Loucy (cell line): ENCODE measurements around the gene TRIML2.

Source experiments
- EZH2phosphoT487 ChIP-seq: fragments of 200-600 bp; IDR thresholded peaks from 2 replicates; pipeline ENCODE4 v1.6.1; 2018; ENCODE audit warnings: antibody characterized with exemption, mild to moderate bottlenecking, moderate library complexity, borderline replicate concordance
- TF ChIP-seq, protein P1 (sequence below): fragments of 200-600 bp; sonication (generic); conservative IDR thresholded peaks from 2 replicates; pipeline ENCODE4 v1.5.1; 2014; ENCODE audit warnings: mild to moderate bottlenecking, antibody characterized with exemption, low read length

DNA sequence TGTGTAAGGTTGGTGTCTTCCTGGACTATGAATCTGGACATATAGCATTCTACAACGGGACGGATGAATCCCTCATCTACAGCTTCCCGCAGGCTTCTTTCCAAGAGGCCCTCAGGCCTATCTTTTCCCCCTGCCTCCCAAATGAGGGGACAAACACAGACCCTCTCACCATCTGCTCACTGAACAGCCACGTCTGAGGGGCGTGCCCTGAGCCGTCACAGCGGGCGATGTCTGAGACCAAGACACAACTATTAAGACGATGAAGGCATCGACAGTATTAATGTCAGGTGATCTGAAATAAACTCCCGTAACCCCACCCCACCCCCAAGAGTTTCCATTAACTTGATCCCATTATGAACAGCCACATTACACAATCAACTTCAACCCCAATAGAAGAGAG lies 37.8 kb upstream of the TRIML2 start:
- TF ChIP-seq EZH2phosphoT487, result no peak
- TF ChIP-seq, protein P1, sequence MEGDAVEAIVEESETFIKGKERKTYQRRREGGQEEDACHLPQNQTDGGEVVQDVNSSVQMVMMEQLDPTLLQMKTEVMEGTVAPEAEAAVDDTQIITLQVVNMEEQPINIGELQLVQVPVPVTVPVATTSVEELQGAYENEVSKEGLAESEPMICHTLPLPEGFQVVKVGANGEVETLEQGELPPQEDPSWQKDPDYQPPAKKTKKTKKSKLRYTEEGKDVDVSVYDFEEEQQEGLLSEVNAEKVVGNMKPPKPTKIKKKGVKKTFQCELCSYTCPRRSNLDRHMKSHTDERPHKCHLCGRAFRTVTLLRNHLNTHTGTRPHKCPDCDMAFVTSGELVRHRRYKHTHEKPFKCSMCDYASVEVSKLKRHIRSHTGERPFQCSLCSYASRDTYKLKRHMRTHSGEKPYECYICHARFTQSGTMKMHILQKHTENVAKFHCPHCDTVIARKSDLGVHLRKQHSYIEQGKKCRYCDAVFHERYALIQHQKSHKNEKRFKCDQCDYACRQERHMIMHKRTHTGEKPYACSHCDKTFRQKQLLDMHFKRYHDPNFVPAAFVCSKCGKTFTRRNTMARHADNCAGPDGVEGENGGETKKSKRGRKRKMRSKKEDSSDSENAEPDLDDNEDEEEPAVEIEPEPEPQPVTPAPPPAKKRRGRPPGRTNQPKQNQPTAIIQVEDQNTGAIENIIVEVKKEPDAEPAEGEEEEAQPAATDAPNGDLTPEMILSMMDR, result no peak
